HG02943 (cell line): ENCODE data around the gene GRK5.
"Not testable (repeated sequence)": the region's sequence is repeated elsewhere in the genome, so short reads cannot be mapped to it uniquely, and the experiment has no call there.

Source experiments
- ATAC-seq: cut with Tn5 transposase; IDR thresholded peaks from one replicate; pipeline ENCODE4 v1.9.1; 2021; ENCODE audit warnings: mild to moderate bottlenecking, low read depth, moderate library complexity; ENCODE audit not compliant: unreplicated experiment

Gene GRK5

GRCh38 chr10:119427263-119427864 lies 220.0 kb downstream of the GRK5 start:
- no peak for ATAC-seq

DNA sequence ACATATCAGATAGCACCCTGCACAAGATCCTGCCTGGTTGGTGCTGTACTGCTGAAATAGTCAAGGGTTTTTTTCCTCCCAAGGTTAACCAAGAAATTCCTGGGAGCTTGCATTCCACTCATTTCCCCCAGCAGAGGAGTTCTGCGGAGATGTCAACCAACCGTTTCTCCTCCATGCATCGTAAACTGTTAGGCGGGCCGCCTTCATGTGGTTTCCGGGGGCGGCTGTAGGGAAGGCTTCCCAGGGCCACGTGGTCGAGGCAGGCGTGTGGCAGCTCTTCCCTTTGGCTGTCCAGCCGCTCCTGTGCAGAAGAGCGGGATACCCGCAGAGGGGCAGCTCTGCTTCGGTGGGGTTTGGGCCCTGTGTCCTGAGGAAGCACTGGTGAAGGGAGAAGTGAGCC lies 221.4 kb downstream of the GRK5 start:
- no peak for ATAC-seq

DNA sequence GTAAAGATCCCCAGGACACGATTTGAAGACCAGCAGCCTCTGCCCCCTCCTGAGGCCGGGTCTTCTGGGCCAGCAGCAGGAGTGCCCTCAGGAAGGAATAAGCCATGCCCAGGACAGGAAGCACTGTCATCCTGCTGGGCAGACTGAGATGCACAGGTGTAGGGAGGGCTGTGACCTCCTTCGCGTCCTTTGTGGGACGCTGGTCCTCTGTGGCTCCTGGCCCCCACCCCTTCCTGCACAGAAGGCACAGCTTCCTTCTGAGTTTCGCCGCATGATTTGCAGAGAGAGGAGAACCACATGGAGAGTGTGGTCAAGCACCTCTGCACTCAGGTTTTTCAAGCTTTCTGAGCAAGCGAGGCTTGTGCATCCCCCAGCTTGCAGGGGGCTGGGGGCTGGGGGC lies 222.4 kb downstream of the GRK5 start:
- ATAC-seq = no peak

- no peak for ATAC-seq
These were observed 223.8 kb downstream of the GRK5 start for GRCh38 chr10:119431034-119431772.

DNA sequence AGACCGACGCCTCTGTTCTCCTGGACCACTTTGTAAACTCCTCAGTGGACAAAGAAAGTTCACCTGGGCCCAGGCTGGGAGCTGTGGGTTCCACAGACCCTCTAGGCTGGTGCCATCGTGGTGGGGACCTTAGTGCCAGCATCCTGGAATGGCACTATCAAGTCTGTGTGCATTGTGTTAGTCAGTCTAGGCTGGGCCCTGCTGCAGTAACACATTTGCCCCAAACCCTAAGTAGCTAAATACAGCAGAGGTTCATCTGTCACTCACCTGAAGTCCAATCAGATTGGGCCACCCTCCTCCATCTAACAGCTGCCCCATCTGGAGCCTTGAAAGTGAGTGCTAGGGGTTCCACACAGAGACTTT lies 224.4 kb downstream of the GRK5 start:
- no peak for ATAC-seq

DNA sequence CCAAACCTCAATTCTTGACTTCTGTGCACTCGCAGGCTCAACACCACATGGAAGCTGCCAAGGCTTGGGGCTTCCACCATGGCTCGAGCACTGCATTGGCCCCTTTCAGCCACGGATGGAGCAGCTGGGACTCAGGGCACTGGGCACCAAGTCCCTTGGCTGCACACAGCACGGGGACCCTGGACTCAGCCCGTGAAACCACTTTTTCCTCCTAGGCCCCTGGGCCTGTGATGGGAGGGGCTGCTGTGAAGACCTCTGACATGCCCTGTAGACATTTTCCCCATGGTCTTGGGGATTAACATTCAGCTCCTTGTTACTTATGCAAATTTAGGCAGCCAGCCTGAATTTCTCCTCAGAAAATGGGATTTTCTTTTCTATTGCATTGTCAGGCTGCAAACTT lies 227.6 kb downstream of the GRK5 start:
- not testable (repeated sequence) for ATAC-seq

GRCh38 chr10:119438717-119439116 lies 231.3 kb downstream of the GRK5 start:
- ATAC-seq = no peak

- ATAC-seq = no peak
These were observed 232.6 kb downstream of the GRK5 start for GRCh38 chr10:119439922-119440321.

GRCh38 chr10:119441151-119441821 lies 233.9 kb downstream of the GRK5 start:
- no peak for ATAC-seq

DNA sequence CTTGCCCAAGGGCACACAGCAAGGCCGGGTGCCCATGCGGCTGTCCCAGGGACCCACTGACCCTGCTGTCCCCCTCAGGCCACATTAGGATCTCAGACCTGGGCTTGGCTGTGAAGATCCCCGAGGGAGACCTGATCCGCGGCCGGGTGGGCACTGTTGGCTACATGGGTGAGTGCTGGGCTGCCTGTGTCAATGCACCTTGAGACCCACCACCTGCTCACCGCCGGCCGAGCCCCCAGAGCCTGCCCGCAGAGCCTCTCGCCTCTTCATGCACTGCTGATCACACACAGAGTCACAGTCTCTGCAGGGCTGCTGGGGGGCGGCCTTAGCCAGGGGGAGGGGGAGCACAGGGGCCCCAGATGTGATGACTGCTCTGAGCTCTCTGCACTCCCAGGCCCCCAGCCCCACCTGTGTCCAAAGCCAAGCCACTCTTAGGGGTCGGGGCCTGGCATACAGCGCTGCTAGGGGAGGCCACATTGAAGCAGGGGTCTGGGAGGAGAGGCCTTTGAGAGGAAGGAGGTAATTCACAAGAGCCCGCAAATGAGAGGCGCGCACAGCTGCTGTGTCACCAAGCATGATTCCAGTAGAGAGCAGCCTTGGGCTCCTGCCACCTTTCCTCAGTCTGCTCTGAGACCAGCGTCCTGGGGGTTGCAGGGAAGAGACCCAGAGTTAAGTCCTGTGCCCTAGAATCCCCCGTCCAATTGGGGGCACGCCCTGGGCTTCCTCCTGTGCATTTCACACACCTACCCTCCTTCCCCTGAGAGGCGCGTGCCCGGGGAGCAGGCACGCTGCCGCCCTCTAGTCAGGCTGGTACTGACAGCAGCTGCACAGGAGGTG lies 234.8 kb downstream of the GRK5 start:
- no peak for ATAC-seq

DNA sequence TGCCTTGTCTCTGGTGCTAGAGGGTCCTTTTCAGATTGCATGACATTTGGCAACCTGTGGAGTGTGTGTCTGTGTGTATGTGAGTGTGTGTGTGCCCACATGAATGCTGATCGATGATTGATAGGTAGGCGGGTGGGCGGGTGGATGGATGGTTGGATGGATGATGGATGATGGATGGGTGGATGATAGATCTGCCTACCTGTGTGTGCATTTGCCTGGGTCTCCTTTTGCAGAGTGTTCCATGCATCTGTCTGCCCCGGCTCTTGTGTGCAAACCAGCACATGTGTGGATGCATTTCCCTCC lies 235.3 kb downstream of the GRK5 start:
- no peak for ATAC-seq

GRCh38 chr10:119443441-119443840 lies 236.1 kb downstream of the GRK5 start:
- ATAC-seq = no peak

- ATAC-seq = no peak
These were observed 236.7 kb downstream of the GRK5 start for GRCh38 chr10:119443970-119444660.

GRCh38 chr10:119444866-119445265 lies 237.5 kb downstream of the GRK5 start:
- ATAC-seq = no peak

DNA sequence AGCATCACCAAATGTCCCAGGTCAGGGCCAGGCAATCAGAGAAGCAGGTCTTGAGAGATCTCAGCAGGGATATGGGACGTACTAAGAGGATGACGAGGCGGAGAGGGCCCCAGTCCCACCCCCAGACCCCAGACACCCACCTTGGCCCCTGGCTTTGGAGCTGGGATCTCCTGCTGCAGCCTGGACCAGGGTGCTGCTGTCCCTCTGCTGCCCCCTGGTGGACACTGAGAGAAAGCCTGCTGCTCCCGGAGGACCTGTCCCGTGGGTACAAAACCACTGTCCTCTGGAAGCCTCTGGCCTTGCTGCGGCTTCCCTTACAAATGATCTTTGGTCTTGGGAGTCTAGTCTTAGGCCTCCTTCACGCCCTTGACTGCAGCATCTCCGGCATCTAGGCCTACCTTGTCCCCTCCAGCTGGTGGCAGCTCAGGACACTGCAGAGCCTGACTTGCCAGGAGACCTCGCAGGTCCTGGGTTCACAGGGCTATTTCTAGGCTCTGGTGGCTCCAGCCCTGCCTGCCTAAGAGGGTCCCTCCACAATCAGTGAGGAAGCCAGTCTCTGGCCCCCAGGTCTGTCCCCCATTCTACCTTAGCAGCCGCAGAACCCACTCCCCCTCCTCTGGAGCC lies 238.1 kb downstream of the GRK5 start:
- no peak for ATAC-seq

- no peak for ATAC-seq
These were observed 238.6 kb downstream of the GRK5 start for GRCh38 chr10:119445935-119446317.

GRCh38 chr10:119446441-119447277 lies 239.3 kb downstream of the GRK5 start:
- ATAC-seq = no peak

- ATAC-seq = no peak
These were observed 240.1 kb downstream of the GRK5 start for GRCh38 chr10:119447421-119447820.

DNA sequence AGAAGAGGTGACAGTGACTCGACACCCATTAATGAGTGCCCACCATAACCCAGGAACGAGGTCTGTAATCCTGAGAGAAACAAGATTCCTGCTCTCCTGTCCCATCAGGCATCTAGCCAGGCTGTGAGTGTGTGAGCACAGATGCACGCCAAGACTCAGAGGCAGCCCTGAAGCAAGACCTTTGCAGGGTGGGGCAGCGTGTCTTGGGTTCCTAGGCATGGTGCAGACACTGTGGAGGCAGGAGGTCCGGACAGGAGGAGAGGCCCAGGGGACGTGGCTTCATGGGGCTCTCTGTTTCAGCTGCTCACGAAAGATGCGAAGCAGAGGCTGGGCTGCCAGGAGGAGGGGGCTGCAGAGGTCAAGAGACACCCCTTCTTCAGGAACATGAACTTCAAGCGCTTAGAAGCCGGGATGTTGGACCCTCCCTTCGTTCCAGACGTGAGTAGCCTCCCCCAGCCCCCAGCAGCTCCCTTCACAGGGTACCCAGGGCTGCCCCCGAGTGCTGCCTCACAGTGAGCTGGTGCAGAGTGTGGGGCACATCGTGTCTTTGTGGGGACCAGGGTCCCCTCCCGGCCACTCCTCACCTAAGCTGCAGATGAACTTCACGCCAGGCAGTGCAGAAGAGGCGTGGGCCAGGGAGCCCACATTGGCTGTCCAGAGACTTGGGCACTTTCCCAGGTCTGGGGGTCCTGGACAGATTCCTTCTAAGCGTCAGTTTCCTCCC lies 240.6 kb downstream of the GRK5 start:
- no peak for ATAC-seq
